GM12878 (cell line): Measurements from ENCODE around the gene RARA.

Source experiments
- ATF7 ChIP-seq: fragments of 450-650 bp; IDR thresholded peaks from 2 replicates; pipeline ENCODE4 v1.6.1; 2016; ENCODE audit warnings: low read depth, mild to moderate bottlenecking
- BCL11A ChIP-seq: IDR thresholded peaks from 2 replicates; pipeline ENCODE4 v1.6.1; 2011; ENCODE audit warnings: low read depth, low read length
- EGR1 ChIP-seq, 2 experiments: IDR thresholded peaks; 1 replicate in 1 of 2; 2 replicates in 1 of 2; pipeline ENCODE4 v1.6.1; 2011 to 2012; ENCODE audit warnings: low read depth in 2 of 2, low read length in 2 of 2, borderline replicate concordance in 1 of 2, mild to moderate bottlenecking in 1 of 2, moderate library complexity in 1 of 2
- POLR2A ChIP-seq: IDR thresholded peaks from 2 replicates; pipeline ENCODE4 v1.6.1; 2011; ENCODE audit warnings: low read depth, mild to moderate bottlenecking, low read length
- RAD21 ChIP-seq: IDR thresholded peaks from 2 replicates; pipeline ENCODE4 v1.6.1; 2011; ENCODE audit warnings: mild to moderate bottlenecking, low read depth, low read length, moderate library complexity; ENCODE audit not compliant: insufficient read depth
- RFX5 ChIP-seq: IDR thresholded peaks from 2 replicates; pipeline ENCODE4 v1.6.1; 2011; ENCODE audit warnings: low read depth, low read length, improper control_type of control experiment
- YBX1 ChIP-seq: fragments of 450-650 bp; IDR thresholded peaks from 2 replicates; pipeline ENCODE4 v1.6.1; 2016; ENCODE audit warnings: antibody characterized with exemption
- TF ChIP-seq, protein P1 (sequence below), 3 experiments: IDR thresholded peaks in 2 of 3; conservative IDR thresholded peaks in 1 of 3; 2 replicates each; pipeline ENCODE4 v1.5.1; 2011; ENCODE audit warnings: low read depth in 3 of 3, low read length in 3 of 3, mild to moderate bottlenecking in 3 of 3, control low read depth in 2 of 3, moderate library complexity in 2 of 3, inconsistent platforms in 1 of 3, mixed read lengths in 1 of 3; ENCODE audit not compliant: control insufficient read depth in 2 of 3, insufficient read depth in 1 of 3; ENCODE audit errors: extremely low read depth in 1 of 3
- TF ChIP-seq, protein P2 (sequence below): IDR thresholded peaks from 2 replicates; pipeline ENCODE4 v1.6.1; 2012; ENCODE audit warnings: low read length, inconsistent platforms
- TF ChIP-seq, protein P3 (sequence below): IDR thresholded peaks from 2 replicates; pipeline ENCODE4 v1.6.1; 2012; ENCODE audit warnings: low read depth, low read length, improper control_type of control experiment
- TF ChIP-seq, protein P4 (sequence below): IDR thresholded peaks from 2 replicates; pipeline ENCODE4 v1.6.1; 2011; ENCODE audit warnings: mild to moderate bottlenecking, low read depth, low read length, moderate library complexity; ENCODE audit not compliant: insufficient replicate concordance

DNA sequence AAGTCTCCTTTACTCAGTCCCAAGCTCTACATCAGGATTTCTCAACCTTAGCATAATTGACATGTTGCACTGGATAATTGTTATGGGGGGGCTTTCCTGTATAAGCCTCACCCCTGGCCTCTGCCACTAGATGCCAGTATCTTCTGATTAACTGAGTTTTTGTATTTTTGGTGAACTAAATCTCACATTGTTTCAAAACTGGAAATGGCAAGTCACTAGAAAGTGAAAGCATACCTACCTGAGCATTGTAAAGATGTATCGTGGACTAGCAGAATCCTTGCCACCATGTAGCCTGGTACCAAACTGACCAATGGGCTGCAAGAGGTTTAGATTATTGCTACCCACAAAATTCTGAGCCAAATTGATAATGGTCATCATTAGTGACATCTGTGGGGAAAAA lies 93.7 kb downstream of the RARA start:
- TF ChIP-seq, protein P1, sequence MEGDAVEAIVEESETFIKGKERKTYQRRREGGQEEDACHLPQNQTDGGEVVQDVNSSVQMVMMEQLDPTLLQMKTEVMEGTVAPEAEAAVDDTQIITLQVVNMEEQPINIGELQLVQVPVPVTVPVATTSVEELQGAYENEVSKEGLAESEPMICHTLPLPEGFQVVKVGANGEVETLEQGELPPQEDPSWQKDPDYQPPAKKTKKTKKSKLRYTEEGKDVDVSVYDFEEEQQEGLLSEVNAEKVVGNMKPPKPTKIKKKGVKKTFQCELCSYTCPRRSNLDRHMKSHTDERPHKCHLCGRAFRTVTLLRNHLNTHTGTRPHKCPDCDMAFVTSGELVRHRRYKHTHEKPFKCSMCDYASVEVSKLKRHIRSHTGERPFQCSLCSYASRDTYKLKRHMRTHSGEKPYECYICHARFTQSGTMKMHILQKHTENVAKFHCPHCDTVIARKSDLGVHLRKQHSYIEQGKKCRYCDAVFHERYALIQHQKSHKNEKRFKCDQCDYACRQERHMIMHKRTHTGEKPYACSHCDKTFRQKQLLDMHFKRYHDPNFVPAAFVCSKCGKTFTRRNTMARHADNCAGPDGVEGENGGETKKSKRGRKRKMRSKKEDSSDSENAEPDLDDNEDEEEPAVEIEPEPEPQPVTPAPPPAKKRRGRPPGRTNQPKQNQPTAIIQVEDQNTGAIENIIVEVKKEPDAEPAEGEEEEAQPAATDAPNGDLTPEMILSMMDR (IDR thresholded peaks at IDR 0.05 in 2 of 3, conservative IDR thresholded peaks at IDR 0.05 in 1 of 3; ENCODE audit: control insufficient read depth in 2 of 3, extremely low read depth in 1 of 3, insufficient read depth in 1 of 3, low read depth in 3 of 3, low read length in 3 of 3) = no peak; a peak in 1 of 6 replicates
- TF ChIP-seq BCL11A (no peak), POLR2A (no peak), RFX5 (no peak), YBX1 (no peak), EGR1 (IDR thresholded peaks at IDR 0.05; ENCODE audit: borderline replicate concordance in 1 of 2, low read depth in 2 of 2, low read length in 2 of 2) (no peak), RAD21 (no peak), ATF7 (no peak)
- TF ChIP-seq, protein P2, sequence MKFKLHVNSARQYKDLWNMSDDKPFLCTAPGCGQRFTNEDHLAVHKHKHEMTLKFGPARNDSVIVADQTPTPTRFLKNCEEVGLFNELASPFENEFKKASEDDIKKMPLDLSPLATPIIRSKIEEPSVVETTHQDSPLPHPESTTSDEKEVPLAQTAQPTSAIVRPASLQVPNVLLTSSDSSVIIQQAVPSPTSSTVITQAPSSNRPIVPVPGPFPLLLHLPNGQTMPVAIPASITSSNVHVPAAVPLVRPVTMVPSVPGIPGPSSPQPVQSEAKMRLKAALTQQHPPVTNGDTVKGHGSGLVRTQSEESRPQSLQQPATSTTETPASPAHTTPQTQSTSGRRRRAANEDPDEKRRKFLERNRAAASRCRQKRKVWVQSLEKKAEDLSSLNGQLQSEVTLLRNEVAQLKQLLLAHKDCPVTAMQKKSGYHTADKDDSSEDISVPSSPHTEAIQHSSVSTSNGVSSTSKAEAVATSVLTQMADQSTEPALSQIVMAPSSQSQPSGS = no peak
- TF ChIP-seq, protein P3, sequence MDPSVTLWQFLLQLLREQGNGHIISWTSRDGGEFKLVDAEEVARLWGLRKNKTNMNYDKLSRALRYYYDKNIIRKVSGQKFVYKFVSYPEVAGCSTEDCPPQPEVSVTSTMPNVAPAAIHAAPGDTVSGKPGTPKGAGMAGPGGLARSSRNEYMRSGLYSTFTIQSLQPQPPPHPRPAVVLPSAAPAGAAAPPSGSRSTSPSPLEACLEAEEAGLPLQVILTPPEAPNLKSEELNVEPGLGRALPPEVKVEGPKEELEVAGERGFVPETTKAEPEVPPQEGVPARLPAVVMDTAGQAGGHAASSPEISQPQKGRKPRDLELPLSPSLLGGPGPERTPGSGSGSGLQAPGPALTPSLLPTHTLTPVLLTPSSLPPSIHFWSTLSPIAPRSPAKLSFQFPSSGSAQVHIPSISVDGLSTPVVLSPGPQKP = no peak
- TF ChIP-seq, protein P4, sequence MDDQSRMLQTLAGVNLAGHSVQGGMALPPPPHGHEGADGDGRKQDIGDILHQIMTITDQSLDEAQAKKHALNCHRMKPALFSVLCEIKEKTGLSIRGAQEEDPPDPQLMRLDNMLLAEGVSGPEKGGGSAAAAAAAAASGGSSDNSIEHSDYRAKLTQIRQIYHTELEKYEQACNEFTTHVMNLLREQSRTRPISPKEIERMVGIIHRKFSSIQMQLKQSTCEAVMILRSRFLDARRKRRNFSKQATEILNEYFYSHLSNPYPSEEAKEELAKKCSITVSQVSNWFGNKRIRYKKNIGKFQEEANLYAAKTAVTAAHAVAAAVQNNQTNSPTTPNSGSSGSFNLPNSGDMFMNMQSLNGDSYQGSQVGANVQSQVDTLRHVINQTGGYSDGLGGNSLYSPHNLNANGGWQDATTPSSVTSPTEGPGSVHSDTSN = no peak
